GM12878 (cell line): ENCODE measurements around the gene PCSK6.

Experiments
- CTCF ChIP-seq, 3 experiments: IDR thresholded peaks in 2 of 3; conservative IDR thresholded peaks in 1 of 3; 2 replicates each; pipeline ENCODE4 v1.5.1; 2011; ENCODE audit warnings: low read depth in 3 of 3, low read length in 3 of 3, mild to moderate bottlenecking in 3 of 3, control low read depth in 2 of 3, moderate library complexity in 2 of 3, inconsistent platforms in 1 of 3, mixed read lengths in 1 of 3; ENCODE audit not compliant: control insufficient read depth in 2 of 3, insufficient read depth in 1 of 3; ENCODE audit errors: extremely low read depth in 1 of 3
- MEF2B ChIP-seq: fragments of 450-650 bp; IDR thresholded peaks from 2 replicates; pipeline ENCODE4 v1.6.1; 2018; ENCODE audit warnings: mild to moderate bottlenecking, moderate library complexity; ENCODE audit not compliant: partially characterized antibody, poor library complexity, severe bottlenecking
- TAF1 ChIP-seq: IDR thresholded peaks from 2 replicates; pipeline ENCODE4 v1.6.1; 2011; ENCODE audit warnings: mild to moderate bottlenecking, low read depth, low read length, borderline replicate concordance
- ZNF207 ChIP-seq: fragments of 450-650 bp; IDR thresholded peaks from 2 replicates; pipeline ENCODE4 v1.6.1; 2014; ENCODE audit warnings: antibody characterized with exemption, mild to moderate bottlenecking, borderline replicate concordance

GRCh38 chr15:101511717-101512116 is 22.2 kb upstream of the PCSK6 start:
- TF ChIP-seq MEF2B (no peak), CTCF (IDR thresholded peaks at IDR 0.05 in 2 of 3, conservative IDR thresholded peaks at IDR 0.05 in 1 of 3; ENCODE audit: control insufficient read depth in 2 of 3, extremely low read depth in 1 of 3, insufficient read depth in 1 of 3, low read depth in 3 of 3, low read length in 3 of 3) (no peak), ZNF207 (no peak), TAF1 (no peak)
